ENCODE measurements around the gene DENND11. TPM values are rescaled to one million over a fixed set of nuclear protein-coding genes. Genes with fewer than 3 reads are reported as not detected.
A peak's percentile ranks its signal among the peaks of the same experiment; 100 is the strongest.

The DENND11 gene
- total RNA-seq, 2 donors from 2014 or later: 32.3 to 38.1 TPM

DNA sequence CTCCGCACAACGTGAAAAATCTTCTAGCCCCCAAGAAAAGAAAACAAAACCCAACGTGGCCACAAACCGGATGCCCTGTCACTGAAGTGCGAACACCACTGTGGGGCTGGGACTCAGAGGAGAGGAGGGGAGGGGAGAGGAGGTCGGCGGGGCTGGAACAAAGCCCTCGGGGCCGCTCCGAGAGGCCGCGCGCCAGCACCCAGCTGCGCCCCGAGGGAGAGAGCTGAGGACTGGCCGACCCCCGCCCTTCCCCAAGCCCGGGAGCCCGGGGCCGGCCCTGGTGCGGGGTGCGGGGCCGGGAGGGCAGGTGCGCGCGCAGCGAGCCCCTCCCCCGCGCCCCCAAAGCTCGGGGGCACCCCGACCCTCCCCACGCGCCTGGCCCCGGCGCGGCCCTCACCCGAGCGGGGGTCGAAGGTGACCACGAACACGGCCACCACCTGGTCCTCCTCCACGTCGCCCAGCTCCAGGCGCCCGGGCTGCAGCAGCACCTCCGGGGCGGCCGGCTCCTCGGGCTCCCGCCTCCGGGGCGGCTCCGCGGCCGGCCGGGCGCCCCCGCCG, 398 bp downstream of the DENND11 start:
- DNase-seq: peak; percentile 53
- peak overlapping the region; percentile 73 for H3K4me3 ChIP-seq
- no peaks in the 10 kb centered on the region for H3K27me3 ChIP-seq
- TF ChIP-seq, protein P1, sequence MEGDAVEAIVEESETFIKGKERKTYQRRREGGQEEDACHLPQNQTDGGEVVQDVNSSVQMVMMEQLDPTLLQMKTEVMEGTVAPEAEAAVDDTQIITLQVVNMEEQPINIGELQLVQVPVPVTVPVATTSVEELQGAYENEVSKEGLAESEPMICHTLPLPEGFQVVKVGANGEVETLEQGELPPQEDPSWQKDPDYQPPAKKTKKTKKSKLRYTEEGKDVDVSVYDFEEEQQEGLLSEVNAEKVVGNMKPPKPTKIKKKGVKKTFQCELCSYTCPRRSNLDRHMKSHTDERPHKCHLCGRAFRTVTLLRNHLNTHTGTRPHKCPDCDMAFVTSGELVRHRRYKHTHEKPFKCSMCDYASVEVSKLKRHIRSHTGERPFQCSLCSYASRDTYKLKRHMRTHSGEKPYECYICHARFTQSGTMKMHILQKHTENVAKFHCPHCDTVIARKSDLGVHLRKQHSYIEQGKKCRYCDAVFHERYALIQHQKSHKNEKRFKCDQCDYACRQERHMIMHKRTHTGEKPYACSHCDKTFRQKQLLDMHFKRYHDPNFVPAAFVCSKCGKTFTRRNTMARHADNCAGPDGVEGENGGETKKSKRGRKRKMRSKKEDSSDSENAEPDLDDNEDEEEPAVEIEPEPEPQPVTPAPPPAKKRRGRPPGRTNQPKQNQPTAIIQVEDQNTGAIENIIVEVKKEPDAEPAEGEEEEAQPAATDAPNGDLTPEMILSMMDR (IDR thresholded peaks at IDR 0.05): no peak
- H3K27ac ChIP-seq: peak overlapping the region; percentile 68
- no peaks in the 10 kb centered on the region for H3K9me3 ChIP-seq
- H3K9ac ChIP-seq (ENCODE audit: low read depth in 2 of 2, low read length in 2 of 2): peak overlapping the region; percentile 29 to 64
- H3K4me1 ChIP-seq: peaks cover 10% of the 10 kb centered on the region
- H3K36me3 ChIP-seq: no peaks in the 10 kb centered on the region
- intact Hi-C loops (cut with DNase I): no loop called here

DNA sequence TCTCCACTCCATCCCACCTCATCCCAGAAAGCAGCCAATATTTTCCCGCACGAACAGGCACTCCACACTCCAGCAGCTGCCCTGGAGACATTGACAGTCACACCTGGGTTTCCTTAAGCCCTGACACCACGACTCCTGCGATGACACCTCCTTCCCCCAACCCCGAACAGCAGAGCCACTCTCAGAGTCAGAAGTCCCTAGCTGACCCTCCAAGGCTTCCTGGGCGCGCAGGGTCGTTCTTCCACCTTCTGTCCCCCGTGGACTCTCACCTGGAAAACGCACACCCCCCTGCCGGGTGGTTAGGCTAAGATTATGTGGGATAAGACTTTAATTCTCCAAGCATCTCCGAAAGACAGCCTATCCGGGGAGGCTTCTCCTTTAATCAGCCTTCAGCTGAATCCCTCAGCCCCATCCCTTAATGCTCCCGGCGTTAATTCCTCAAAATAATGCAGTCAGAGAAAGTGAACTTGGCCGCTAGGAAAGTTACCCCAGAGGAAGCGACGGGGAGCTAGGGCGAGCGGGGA, 1.1 kb downstream of the DENND11 start:
- DNase-seq: peak; percentile 27
- TF ChIP-seq, protein P1 (IDR thresholded peaks at IDR 0.05): no peak
- peaks cover 10% of the 10 kb centered on the region for H3K4me1 ChIP-seq
- peak overlapping the region; percentile 73 for H3K4me3 ChIP-seq
- intact Hi-C loops (cut with DNase I): no loop called here
- H3K9me3 ChIP-seq: no peaks in the 10 kb centered on the region
- peak overlapping the region; percentile 68 for H3K27ac ChIP-seq
- H3K36me3 ChIP-seq: no peaks in the 10 kb centered on the region
- peak overlapping the region in 1 of 2 donors; percentile 64 for H3K9ac ChIP-seq (ENCODE audit: low read depth in 2 of 2, low read length in 2 of 2)
- no peaks in the 10 kb centered on the region for H3K27me3 ChIP-seq

DNA sequence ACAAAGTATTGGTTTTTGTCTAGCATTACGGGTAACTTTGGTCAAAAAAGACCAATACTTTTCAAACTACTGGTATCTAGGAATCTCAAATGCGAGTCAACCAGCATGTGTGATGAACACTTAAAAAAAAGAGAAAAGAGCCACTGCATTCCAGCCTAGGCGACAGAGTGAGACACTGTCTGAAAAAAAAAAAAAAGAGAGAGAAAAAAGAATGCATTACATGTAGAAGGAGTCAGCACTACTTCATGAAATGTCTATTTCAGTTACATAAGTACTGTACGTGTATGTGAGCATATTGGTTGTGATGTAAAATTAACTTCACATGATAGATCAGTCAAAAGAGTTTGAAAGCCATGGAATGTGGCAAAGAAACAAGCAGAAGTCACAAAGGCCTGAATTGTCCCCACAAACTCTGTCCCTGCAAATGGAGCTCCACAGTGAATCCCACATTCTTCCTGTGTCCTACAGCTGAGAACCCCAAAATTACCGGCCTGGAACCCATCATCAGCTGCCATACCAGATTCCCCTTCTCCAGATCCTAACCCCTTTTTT, 1.6 kb downstream of the DENND11 start:
- Histone ChIP-seq H3K27me3 (no peaks in the 10 kb centered on the region), H3K27ac (no peak overlapping the region), H3K9me3 (no peaks in the 10 kb centered on the region), H3K4me1 (peaks cover 12% of the 10 kb centered on the region), H3K36me3 (no peaks in the 10 kb centered on the region), H3K9ac (ENCODE audit: low read depth in 2 of 2, low read length in 2 of 2) (peak overlapping the region in 1 of 2 donors; percentile 64), H3K4me3 (peak overlapping the region; percentile 73)
- no peak for DNase-seq
- TF ChIP-seq, protein P1 (IDR thresholded peaks at IDR 0.05): no peak
- intact Hi-C loops (cut with DNase I): no loop called here

DNA sequence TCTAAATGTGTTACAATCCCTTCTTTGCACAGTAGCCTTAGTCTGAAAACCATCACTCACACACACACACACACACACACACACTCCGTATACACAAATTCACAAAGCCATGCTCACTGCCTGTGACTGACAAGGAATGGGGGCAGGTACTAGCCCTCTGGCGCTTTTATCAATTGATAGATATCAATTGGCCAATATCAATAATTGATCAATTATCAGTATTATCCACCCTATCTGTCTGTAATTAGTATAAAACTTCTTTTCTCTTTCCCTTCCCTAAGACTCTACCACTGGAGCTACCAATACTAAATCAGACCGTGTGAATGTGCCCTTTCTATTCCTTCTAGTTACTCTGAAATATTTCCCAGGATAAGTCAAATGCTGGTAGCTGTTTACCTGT, 2.1 kb downstream of the DENND11 start:
- H3K4me3 ChIP-seq: no peak overlapping the region
- no peaks in the 10 kb centered on the region for H3K9me3 ChIP-seq
- H3K27me3 ChIP-seq: no peaks in the 10 kb centered on the region
- DNase-seq: no peak
- no peaks in the 10 kb centered on the region for H3K36me3 ChIP-seq
- no peak overlapping the region for H3K9ac ChIP-seq (ENCODE audit: low read depth in 2 of 2, low read length in 2 of 2)
- no peak overlapping the region for H3K27ac ChIP-seq
- peaks cover 12% of the 10 kb centered on the region for H3K4me1 ChIP-seq
- intact Hi-C loops (cut with DNase I): no loop called here
- TF ChIP-seq, protein P1 (IDR thresholded peaks at IDR 0.05): no peak

DNA sequence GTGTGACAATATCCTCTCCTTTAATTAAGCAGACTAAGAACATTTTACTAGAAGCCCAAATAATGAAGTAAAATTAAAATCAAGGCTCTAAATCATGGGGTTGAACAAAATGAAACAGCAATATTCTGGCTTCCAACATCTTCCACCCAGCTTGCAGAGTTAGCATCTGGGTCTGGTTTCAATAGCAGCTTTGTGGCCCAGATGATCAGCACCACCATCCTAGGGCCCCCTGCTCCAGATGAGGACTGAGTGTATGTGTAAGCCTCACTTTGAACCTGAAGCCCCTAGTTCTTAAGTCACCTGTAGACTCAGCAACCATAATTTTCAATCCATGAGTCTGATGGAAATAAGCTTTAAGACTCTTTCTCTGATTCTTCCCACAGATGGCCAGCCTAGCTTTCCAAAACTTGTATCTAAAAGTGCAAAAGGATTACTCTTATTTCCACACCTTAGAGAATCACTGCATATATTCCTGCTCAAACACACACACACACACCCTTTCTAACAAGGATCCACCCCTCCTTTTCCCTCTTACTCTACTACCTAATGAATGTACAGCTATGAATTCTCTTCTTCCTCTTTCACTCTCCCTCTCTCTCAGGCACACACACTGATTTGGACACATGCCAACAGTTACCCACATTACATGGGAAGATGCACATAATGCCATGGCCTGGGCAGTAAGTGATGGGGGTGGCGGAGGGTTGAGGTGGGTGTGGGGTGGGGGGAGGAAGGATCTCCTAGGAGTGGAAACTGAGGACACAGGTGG, 3.5 kb downstream of the DENND11 start:
- DNase-seq: no peak
- H3K27me3 ChIP-seq: no peaks in the 10 kb centered on the region
- no peaks in the 10 kb centered on the region for H3K36me3 ChIP-seq
- intact Hi-C loops (cut with DNase I): no loop called here
- H3K27ac ChIP-seq: no peak overlapping the region
- TF ChIP-seq, protein P1 (IDR thresholded peaks at IDR 0.05): no peak
- H3K9me3 ChIP-seq: no peaks in the 10 kb centered on the region
- H3K4me3 ChIP-seq: no peak overlapping the region
- no peak overlapping the region for H3K9ac ChIP-seq (ENCODE audit: low read depth in 2 of 2, low read length in 2 of 2)
- H3K4me1 ChIP-seq: peaks cover 6% of the 10 kb centered on the region
